Measurements from ENCODE around the gene VIL1.

The VIL1 gene

DNA sequence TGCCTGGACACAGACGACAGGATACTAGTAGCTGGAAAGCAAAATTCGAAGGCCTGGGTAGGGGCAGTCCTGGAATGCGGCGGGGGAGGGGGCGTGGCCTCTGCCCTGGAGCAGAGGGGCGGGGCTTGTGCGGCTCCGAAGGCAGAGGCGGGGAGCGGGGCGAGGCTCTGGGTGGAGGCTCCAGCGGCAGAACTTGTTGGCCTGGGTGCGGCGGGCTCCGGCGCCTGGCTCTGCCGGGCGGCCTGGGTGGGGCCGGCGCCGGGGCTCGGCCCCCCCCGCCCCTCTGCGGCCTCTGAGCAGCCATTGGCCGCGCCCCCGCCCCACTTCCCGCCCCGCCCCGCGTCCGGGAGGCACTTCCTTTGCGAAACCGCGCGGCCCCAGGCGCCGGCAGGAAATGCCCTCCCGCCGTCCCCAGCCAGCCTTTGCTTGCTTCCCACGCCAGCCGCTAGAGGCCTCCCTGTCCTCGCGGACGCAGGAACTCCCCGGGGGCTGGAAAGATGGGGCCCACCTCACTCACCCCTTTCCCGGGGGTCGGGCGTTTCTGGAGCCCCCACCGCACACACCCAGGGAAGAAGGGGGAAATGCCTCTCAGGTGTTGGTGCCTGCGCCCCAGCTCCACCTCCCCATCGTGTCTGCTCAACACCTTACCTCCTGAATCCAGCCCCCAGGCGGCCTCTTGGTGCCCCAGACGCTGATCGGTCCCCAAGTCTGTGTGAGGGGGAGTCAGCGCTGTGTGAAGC is 12.5 kb upstream of the VIL1 start:
- DNase-seq (ENCODE audit: low spot score) = peak; percentile 96

DNA sequence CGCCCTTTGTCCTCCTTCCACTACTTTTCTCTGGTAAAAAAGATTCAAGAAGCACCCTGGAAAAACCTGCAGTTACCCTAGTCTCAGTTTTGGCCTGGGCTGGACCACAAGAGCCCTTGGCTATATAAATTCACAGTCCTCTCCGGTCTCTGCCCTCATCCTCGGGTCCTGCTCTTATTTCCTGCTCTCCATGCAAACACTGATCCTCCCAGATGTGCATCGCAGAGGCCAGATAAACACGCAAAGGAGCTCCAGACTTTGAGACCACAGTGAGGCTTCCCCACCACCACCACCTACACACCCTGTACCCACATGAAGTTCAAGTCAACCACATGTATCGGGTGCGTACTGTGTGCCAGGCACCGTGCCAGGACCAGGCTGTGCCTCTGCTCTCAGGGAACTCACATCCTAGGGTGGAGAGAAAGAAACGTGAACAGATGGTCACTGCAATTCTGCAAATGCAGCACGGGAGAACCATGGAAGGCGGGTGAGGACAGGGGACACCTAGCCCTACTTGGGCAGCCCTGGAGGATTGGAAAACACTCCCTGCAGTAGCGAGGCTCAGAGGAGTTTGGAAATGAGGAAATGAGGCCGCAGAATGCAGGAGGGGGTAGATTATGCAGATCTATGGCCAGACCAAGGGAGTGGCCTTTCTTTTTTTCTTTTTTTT is 11.8 kb upstream of the VIL1 start:
- peak; percentile 48 for DNase-seq (ENCODE audit: low spot score)

DNA sequence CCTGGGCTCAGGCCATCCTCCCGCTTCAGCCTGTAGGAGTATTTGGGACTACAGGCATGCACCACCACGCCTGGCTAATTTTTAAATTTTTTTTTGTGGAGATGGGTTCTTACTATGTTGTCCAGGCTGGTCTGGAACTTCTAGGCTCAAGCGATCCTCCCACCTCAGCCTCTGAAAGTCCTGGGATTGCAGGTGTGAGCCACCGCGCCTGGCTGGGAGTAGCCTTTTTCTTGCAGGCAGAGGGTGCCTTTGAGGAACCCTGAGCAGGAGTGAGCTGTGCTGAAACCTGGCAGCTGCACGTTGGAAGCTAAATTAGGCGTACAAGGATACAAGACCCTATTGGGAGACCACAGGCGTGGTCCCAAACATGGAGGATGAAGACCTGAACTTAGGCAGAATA is 11.2 kb upstream of the VIL1 start:
- DNase-seq (ENCODE audit: low spot score) = no peak

DNA sequence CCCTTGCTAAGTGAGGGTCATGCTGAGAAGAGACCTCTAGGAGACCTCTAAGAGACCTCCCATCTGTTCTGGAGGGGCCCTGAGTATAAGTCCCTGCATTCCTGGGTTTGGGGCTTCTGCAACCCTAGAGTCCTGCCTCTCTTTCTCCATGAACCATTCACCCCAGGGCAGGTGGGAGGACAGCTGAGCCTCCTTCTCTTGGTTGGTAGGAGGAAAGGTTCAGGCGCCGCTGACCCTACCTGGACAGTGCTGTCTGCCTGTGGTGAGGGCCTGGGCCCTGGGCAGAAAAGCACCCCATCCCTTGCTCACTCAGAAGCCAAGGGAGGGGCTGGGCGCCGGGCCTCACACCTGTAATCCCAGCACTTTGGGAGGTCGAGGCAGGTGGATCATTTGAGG is 604 bp upstream of the VIL1 start:
- no peak for DNase-seq (ENCODE audit: low spot score)

DNA sequence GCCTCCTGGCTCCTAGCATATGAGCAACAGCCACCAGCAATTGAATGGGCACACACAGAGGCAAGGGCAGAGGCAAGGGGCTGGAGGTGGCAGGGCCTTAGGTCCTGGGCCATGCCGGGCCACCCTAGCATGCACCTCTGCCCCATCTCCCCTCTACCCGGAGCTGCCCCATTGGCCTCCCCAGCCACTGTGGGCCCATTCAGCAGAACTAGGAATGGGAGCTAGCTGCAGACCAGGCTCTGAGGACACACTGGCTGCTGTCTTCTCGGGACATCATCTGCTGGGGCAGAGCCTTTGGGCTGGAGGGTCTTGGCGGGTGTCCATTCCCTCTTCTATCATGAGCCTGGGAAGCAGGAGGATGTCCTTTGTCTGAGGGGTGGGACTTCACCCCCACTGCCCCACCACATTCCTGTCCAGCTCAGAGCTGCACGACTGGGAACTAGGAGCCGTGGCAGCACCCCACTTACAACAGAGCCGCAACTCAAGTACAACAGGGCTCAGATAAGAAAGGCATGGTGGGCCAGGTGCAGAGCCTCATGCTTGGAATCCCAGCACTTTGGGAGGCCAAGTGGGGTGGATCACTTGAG is 800 bp downstream of the VIL1 start:
- no peak for DNase-seq (ENCODE audit: low spot score)

DNA sequence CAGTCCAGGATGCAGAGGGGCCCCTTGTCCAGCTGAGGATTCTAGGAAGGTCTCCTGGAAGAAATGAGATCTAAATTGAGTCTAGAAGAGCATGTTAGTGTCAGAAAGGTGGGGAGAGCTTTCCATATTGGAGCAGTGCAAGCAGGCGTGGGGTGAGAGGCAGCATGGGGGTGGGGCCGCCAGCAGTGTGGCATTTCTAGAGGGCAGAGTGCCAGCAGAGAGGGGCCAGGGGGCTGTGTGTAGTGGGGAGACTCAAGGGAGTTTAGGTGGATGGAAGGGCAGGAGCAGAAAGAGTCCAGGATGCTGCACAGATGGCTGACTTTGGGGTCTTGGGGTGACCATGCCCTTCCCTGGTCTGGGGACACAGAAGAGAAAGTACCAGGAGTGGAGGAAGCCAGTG is 2.1 kb downstream of the VIL1 start:
- DNase-seq (ENCODE audit: low spot score) = no peak

DNA sequence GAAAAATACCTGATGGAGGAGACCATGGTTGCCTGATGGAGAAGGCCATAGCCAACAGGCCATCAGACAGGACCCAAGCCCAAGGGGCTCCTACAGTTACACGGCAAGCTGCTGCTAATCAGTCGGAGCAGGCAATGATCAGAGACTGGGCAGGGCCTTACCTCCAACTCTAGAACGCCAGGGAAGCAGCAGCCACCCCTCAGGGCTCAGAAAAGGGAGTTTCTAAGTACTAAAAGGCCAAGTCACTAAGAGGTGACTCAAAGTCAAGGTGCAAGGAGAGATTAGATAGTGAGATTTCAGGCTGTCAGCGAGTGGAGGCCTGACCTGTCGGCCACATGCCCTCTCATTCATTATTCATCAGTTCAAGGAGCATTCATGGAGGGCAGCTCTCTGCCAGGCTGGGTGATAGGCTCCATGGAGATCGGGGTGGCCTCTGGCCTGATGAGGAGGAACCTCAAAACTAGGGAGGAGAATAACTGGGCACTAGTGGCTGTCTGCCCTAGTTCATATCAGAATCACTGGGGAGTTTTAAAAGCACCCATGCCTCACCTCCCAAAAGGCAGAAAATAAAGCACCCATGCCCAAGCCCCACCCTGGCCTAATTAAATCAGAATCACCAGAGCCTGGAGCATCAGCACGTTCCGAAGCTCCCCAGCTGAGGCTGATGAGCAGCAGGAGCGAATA is 3.6 kb downstream of the VIL1 start:
- DNase-seq (ENCODE audit: low spot score) = no peak

DNA sequence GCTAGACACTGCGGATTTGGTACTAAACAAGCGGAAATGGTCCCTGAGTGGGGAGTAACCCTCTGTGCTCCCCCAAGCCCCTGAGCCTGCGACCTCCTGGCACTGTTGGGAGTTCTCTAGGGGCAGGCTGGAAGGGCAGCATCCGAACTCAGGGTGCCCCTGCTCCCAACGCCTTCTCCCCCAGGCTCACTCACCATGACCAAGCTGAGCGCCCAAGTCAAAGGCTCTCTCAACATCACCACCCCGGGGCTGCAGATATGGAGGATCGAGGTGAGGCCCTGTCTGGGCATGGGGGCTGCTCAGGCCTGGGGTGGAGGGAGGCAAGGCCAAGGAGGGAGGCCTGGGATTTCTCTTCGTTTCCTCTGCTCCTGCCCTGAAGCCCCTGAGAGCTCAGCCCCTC is 4.7 kb downstream of the VIL1 start:
- no peak for DNase-seq (ENCODE audit: low spot score)

DNA sequence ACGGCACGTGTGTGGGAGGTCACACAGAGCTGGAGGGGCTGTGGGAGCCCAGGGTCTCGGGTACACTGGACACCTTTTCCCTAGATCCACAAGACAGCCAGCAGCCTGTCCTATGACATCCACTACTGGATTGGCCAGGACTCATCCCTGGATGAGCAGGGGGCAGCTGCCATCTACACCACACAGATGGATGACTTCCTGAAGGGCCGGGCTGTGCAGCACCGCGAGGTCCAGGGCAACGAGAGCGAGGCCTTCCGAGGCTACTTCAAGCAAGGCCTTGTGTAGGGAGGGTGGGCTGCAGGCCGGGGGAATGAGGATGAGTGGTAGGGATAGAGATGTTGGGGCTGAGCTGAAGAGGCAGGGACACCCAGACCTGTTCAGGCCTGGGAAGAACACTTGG is 6.6 kb downstream of the VIL1 start:
- no peak for DNase-seq (ENCODE audit: low spot score)

DNA sequence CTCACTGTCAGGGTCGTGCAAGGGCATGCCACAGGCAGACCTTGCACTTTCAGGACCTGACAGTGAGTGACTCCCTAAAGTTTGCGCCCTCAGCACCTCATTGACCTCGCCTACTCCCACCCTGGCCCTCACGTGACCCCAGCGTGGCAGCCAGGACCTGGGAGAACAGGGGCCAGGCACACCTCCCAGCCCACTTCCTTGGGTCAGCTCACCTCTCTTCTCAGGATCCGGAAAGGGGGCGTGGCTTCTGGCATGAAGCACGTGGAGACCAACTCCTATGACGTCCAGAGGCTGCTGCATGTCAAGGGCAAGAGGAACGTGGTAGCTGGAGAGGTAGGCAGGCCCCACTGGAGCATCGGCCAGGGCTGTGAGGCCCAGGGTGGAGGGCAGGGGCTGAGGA is 8.8 kb downstream of the VIL1 start:
- DNase-seq (ENCODE audit: low spot score) = no peak

DNA sequence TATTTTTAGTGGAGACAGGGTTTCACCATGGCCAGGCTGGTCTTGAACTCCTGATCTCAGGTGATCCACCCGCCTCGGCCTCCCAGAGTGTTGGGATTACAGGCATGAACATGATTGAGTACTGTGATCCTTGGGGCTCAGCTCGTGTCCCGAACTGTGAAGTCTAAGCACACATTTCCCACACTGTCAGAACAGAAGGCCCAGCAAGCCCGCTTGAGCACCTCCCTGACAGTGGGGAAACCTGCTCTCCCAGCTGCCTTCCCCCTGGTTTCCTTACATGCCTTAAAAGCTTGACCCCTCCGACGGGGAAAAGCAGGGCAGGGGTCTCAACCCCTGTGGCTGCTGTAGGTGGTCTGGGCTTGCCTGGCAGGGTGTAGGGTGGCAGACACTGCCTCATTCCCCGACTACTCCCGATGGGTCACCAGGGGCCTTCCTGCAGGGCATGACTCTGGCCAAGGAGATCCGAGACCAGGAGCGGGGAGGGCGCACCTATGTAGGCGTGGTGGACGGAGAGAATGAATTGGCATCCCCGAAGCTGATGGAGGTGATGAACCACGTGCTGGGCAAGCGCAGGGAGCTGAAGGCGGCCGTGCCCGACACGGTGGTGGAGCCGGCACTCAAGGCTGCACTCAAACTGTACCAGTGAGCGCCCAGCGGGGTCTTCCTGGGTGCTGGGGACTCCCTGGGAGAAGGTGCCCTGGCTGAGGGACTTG is 10.1 kb downstream of the VIL1 start:
- DNase-seq (ENCODE audit: low spot score) = no peak

DNA sequence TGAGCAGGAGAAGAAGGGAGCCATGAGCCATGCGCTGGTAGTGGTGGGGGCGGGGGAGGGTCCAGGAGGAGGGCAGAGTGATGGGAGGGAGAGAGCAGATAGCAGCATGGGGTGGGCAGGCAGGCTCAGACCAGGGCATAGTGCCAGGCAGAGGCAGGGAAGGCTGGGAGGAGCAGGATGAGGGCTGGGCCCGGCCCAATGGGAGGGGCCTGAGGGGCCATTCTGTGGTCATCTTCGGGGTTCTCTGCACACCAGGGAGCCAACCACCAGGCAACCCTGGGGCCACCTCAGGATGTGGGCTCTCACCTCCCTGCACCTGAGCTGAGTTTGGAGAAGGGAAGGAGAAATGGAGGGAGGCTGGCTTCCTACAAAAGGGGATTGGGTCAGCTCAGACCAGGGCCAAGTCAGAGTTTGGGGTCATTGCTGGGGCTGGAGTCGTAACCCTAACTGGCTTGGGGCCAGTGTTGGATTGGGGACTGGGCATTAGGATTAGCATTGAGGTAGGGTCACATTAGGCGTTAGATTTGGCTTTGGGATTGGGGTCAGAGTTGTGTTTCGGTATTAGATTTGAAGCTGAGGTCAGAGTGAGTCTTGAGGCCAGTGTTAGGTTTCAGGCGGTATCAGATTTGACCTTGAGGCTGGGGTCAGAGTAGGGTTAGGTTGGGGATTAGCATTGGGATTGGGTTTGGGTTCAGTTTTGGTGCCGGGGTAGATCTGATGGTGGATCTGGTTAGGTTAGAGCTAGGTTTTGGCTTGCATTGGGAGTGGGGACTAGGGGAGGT is 11.2 kb downstream of the VIL1 start:
- DNase-seq (ENCODE audit: low spot score) = no peak

DNA sequence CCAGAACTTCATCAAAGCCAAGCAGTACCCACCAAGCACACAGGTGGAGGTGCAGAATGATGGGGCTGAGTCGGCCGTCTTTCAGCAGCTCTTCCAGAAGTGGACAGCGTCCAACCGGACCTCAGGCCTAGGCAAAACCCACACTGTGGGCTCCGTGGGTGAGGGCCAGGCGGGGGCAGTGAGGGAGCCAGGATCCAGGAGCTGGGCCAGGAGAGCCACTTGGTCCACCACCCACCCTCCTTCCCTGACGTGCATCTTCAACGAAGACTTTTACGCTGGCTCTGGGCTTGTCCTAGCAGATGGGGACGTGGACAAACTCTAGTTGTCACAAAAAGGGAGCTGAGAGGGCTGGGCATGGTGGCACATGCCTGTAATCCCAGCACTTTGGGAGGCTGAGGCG is 11.8 kb downstream of the VIL1 start:
- DNase-seq (ENCODE audit: low spot score) = no peak

DNA sequence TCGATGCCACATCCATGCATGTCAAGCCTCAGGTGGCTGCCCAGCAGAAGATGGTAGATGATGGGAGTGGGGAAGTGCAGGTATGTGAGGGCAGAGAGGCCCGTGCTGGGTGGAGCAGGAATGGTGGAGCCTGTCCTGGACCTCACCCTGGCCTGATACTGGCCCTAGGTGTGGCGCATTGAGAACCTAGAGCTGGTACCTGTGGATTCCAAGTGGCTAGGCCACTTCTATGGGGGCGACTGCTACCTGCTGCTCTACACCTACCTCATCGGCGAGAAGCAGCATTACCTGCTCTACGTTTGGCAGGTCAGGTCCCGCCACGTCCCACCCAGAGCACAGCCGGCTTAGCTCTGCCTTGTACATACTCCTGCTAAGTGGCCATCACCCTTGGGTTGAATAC is 13.0 kb downstream of the VIL1 start:
- DNase-seq (ENCODE audit: low spot score) = no peak

DNA sequence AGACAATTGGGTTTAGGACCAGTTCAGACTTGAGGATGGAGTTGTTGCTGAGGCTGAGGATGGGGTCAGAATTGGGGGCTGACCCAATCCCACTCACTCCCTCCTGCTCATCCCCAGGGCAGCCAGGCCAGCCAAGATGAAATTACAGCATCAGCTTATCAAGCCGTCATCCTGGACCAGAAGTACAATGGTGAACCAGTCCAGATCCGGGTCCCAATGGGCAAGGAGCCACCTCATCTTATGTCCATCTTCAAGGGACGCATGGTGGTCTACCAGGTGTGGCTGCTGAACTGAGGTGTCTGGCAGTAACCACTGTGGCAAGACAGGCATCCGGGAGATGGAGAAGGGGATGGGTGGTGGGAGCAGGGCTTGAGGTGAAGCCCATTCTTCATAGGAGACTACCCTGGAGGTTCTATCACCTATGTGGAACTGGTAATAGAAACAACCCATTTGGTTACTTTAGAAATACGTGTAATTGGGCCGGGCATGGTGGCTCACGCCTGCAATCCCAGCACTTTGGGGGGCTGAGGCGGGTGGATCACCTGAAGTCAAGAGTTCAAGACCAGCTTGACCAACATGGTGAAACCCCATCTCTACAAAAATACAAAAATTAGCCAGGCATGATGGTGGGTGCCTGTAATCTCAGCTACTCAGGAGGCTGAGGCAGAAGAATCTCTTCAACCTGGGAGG is 13.9 kb downstream of the VIL1 start:
- no peak for DNase-seq (ENCODE audit: low spot score)

DNA sequence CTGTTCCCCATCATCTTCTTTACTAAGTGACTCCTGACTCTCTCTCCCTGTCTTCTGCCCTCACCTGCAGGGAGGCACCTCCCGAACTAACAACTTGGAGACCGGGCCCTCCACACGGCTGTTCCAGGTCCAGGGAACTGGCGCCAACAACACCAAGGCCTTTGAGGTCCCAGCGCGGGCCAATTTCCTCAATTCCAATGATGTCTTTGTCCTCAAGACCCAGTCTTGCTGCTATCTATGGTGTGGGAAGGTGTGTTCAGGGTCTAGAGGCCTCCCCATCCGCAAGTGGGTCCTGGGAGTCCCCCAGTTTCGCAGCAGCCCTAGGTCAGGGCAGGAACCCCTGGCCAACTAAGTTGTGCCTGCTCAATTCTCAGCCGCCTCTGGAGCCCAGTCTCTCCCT is 15.5 kb downstream of the VIL1 start:
- no peak for DNase-seq (ENCODE audit: low spot score)

DNA sequence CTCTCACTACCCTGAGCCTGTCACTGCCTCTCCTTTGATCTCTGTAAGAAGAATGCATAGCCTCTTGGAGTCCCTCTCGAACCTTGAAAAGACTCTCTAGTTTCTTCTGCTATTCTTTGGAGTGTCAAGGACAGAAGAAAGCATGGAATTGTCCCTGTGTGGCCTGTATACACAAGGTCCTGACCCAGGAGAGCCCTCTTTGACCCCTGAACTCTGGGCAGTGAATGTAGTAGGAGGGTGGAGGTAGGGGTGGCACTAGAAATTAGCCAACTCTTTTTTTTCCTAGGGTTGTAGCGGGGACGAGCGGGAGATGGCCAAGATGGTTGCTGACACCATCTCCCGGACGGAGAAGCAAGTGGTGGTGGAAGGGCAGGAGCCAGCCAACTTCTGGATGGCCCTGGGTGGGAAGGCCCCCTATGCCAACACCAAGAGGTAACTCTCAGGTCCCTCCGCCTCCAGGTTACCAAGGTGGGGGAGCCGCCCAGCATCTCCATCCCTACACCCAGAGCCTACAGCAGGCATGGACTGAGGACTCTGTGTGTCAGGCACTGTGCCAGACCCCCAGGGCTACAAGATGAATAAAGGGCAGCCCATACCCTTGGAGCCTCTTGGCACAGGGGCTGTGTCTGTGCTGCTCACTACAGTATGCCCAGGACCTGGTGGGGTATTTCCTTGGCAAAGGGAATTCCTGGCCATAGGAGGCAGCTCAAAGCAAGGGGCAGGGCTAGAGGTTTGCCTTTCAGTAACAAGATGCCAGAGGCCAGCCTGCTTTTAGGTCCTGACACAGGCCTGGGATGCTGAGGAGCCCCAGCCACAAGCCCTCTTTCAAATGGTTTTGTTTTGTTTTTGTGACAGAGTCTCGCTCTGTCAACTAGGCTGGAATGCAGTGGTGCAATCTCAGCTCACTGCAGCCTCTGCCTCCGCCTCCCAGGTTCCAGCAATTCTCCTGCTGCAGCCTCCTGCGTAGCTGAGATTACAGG is 16.4 kb downstream of the VIL1 start:
- no peak for DNase-seq (ENCODE audit: low spot score)

DNA sequence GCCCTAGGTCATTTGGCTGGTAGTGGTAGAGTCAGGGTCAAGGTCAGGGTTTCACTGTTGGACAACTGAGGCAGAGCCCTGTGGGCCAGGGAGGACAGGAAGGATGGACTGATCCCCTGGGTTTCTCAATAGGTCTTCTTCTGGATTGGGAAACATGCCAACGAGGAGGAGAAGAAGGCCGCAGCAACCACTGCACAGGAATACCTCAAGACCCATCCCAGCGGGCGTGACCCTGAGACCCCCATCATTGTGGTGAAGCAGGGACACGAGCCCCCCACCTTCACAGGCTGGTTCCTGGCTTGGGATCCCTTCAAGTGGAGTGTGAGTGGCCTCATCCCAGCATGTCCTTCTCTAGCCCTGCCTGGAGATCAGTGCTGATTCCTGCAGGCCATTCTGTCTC is 18.1 kb downstream of the VIL1 start:
- no peak for DNase-seq (ENCODE audit: low spot score)

DNA sequence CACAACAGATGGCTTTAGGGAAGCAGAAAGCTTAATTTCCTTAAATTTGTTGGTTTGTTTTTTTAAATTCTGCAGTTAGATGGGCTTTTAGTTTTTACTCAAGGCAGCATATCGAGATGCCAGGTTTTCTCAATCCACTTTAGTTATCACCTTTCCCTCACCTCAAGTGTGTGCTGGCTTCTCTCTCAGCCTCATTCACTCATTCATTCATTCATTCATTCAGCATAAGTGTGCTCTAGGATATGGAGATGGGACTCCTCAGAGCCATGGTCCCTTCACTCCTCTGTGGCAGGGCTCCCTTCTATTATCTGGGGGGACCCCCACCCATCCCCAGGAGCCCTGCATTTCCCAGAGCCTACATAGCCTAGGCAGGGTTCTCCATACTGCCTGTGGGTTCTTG is 19.0 kb downstream of the VIL1 start:
- no peak for DNase-seq (ENCODE audit: low spot score)

DNA sequence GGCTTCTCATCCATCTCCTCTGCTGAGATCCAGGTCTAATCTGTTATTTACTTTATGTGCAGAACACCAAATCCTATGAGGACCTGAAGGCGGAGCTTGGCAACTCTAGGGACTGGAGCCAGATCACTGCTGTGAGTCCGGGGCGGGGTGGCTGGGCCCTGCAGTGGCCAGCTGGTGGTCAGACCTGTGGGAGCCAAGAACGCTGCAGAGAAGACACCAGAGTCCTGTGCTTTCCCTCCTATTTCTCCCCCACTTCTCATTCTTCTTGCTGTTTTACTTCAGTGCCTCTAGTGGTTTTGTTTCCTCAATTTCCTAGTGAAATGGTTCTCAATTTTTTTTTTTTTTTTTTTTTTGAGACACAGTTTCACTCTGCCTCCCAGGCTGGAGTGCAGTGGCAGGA is 19.7 kb downstream of the VIL1 start:
- no peak for DNase-seq (ENCODE audit: low spot score)
